GM18951 (cell line): ENCODE data around the gene MAPK1.

Source experiments
- POLR2A ChIP-seq: IDR thresholded peaks from 4 replicates; pipeline ENCODE4 v1.6.1; 2011; ENCODE audit warnings: mild to moderate bottlenecking; ENCODE audit not compliant: insufficient read length, insufficient read depth; ENCODE audit errors: extremely low read depth
- in situ Hi-C: fragments of 300-500 bp; cut with MboI; formaldehyde crosslinking; loops from one replicate; pipeline ENCODE4 v1.12.0; 2022; ENCODE audit warnings: low sequenced_read_pairs, mixed read lengths, inconsistent platforms; ENCODE audit not compliant: unreplicated experiment

Gene MAPK1

GRCh38 chr22:21868651-21869050 is 1.2 kb upstream of the MAPK1 start:
- no peak for TF ChIP-seq POLR2A
- in situ Hi-C loops = no loop called here

- TF ChIP-seq POLR2A = no peak
- in situ Hi-C loops = no loop called here
These were observed 465 bp downstream of the MAPK1 start for GRCh38 chr22:21866833-21867527.

- no peak for TF ChIP-seq POLR2A
- in situ Hi-C loops = no loop called here
These were observed 2.4 kb downstream of the MAPK1 start for GRCh38 chr22:21865041-21865440.

GRCh38 chr22:21862386-21863245 is 4.8 kb downstream of the MAPK1 start:
- in situ Hi-C loops = no loop called here
- TF ChIP-seq POLR2A = no peak

GRCh38 chr22:21861851-21862250 is 5.6 kb downstream of the MAPK1 start:
- in situ Hi-C loops = no loop called here
- no peak for TF ChIP-seq POLR2A

- TF ChIP-seq POLR2A = no peak
- in situ Hi-C loops = no loop called here
These were observed 6.1 kb downstream of the MAPK1 start for GRCh38 chr22:21861264-21861848.

- no peak for TF ChIP-seq POLR2A
- in situ Hi-C loops = no loop called here
These were observed 6.9 kb downstream of the MAPK1 start for GRCh38 chr22:21860491-21861039.

- no peak for TF ChIP-seq POLR2A
- in situ Hi-C loops = no loop called here
These were observed 9.2 kb downstream of the MAPK1 start for GRCh38 chr22:21858025-21858764.

GRCh38 chr22:21857481-21857914 is 9.9 kb downstream of the MAPK1 start:
- TF ChIP-seq POLR2A = no peak
- in situ Hi-C loops = no loop called here

GRCh38 chr22:21856868-21857267 is 10.6 kb downstream of the MAPK1 start:
- in situ Hi-C loops = no loop called here
- no peak for TF ChIP-seq POLR2A

- no peak for TF ChIP-seq POLR2A
- in situ Hi-C loops = no loop called here
These were observed 11.2 kb downstream of the MAPK1 start for GRCh38 chr22:21856197-21856596.

- TF ChIP-seq POLR2A = no peak
- in situ Hi-C loops = no loop called here
These were observed 11.8 kb downstream of the MAPK1 start for GRCh38 chr22:21855676-21856075.

GRCh38 chr22:21850660-21851059 is 16.8 kb downstream of the MAPK1 start:
- TF ChIP-seq POLR2A = no peak
- in situ Hi-C loops = no loop called here
